ENCODE data around the gene CAPS. TPM values are rescaled to one million over a fixed set of nuclear protein-coding genes. Genes with fewer than 3 reads are reported as not detected.

The CAPS gene
- total RNA-seq, 1 experiment from 2014 or later = 2.3 TPM

DNA sequence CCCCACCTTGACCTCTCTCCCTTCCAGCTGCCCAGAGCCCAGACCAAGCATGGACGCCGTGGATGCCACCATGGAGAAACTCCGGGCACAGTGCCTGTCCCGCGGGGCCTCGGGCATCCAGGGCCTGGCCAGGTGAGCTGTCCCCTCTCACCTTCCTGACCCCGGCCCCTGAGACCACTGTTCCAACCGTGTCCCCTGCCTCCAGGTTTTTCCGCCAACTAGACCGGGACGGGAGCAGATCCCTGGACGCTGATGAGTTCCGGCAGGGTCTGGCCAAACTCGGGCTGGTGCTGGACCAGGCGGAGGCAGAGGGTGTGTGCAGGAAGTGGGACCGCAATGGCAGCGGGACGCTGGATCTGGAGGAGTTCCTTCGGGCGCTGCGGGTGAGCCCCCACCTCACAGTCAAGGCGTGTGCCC, 312 bp downstream of the CAPS start:
- DNase-seq = no peak
- Histone ChIP-seq H2AFZ (ENCODE audit: low read length) (no peak overlapping the region), H3K27me3 (ENCODE audit: insufficient read depth, low read length) (no peaks in the 10 kb centered on the region), H2BK15ac (ENCODE audit: low read depth, low read length) (no peak overlapping the region), H2BK20ac (ENCODE audit: low read depth, low read length, poor library complexity, severe bottlenecking) (no peak overlapping the region), H3K79me1 (ENCODE audit: insufficient read depth, low read depth, low read length, poor library complexity, severe bottlenecking) (no peaks in the 10 kb centered on the region), H3K4me1 (ENCODE audit: insufficient read depth, low read length) (no peaks in the 10 kb centered on the region), H4K91ac (ENCODE audit: insufficient read length, low read depth, low read length) (no peak overlapping the region), H2BK5ac (ENCODE audit: insufficient read length, low read length) (no peak overlapping the region), H4K8ac (replicated peaks; ENCODE audit: insufficient read length, low read depth, low read length) (no peak overlapping the region), H4K20me1 (ENCODE audit: control insufficient read depth, insufficient read depth, insufficient read length) (no peaks in the 10 kb centered on the region), H3K4me2 (ENCODE audit: insufficient read depth, insufficient read length, low read length) (no peak overlapping the region), H3K9me3 (ENCODE audit: control insufficient read depth, low read depth, low read length) (no peaks in the 10 kb centered on the region), H3K18ac (ENCODE audit: insufficient read length, low read depth, low read length) (no peak overlapping the region), H2BK12ac (ENCODE audit: insufficient read length, low read depth, low read length) (no peak overlapping the region), H3K56ac (ENCODE audit: insufficient read length, low read depth, low read length) (no peak overlapping the region), H4K5ac (ENCODE audit: insufficient read length, low read depth, low read length) (no peak overlapping the region), H3K9ac (ENCODE audit: extremely low read depth, insufficient read length, low read length) (no peak overlapping the region), H3T11ph (ENCODE audit: low read length) (no peak overlapping the region), H2AK5ac (ENCODE audit: insufficient read length, low read length) (no peak overlapping the region), H3K23me2 (ENCODE audit: insufficient read length, low read depth, low read length, poor library complexity, severe bottlenecking) (no peaks in the 10 kb centered on the region), H3K4ac (ENCODE audit: low read depth, low read length) (no peak overlapping the region), H3K79me2 (ENCODE audit: insufficient read depth, low read length) (no peaks in the 10 kb centered on the region), H3K14ac (ENCODE audit: insufficient read depth, low read length) (no peak overlapping the region), H3K27ac (ENCODE audit: insufficient read length, low read depth, low read length) (no peak overlapping the region), H3K23ac (ENCODE audit: insufficient read length, low read depth, low read length) (no peak overlapping the region), H2BK120ac (ENCODE audit: low read depth, low read length, poor library complexity, severe bottlenecking) (no peak overlapping the region)
- no CpG with 5 or more reads among the region's 22 CpGs for WGBS (ENCODE audit: extremely low coverage, insufficient read length, low lambda C conversion rate)
- H3K9me3 Mint-ChIP-seq = no peaks in the 10 kb centered on the region
- H3K27me3 Mint-ChIP-seq (ENCODE audit: low read depth) = no peaks in the 10 kb centered on the region; the same call in 1 of the 2 replicates
- no peaks in the 10 kb centered on the region for H3K4me1 Mint-ChIP-seq
- peaks cover 11 to 34% (median 27%) of the 10 kb centered on the region in 3 experiments for H3K36me3 Mint-ChIP-seq (ENCODE audit: insufficient read depth in 1 of 3, low read depth in 3 of 3)
- H3K27ac Mint-ChIP-seq = no peak overlapping the region
- TF ChIP-seq CTCF (conservative IDR thresholded peaks at IDR 0.05) = no peak
- H3K4me3 Mint-ChIP-seq = no peak overlapping the region
